Measurements from ENCODE around the gene ARL14.

Gene ARL14

GRCh38 chr3:160641665-160642309 lies 35.2 kb upstream of the ARL14 start:
- FAIRE-seq (no peak), DNase-seq (ENCODE audit: insufficient read length, low spot score) (no peak)
- TF ChIP-seq, protein P1, sequence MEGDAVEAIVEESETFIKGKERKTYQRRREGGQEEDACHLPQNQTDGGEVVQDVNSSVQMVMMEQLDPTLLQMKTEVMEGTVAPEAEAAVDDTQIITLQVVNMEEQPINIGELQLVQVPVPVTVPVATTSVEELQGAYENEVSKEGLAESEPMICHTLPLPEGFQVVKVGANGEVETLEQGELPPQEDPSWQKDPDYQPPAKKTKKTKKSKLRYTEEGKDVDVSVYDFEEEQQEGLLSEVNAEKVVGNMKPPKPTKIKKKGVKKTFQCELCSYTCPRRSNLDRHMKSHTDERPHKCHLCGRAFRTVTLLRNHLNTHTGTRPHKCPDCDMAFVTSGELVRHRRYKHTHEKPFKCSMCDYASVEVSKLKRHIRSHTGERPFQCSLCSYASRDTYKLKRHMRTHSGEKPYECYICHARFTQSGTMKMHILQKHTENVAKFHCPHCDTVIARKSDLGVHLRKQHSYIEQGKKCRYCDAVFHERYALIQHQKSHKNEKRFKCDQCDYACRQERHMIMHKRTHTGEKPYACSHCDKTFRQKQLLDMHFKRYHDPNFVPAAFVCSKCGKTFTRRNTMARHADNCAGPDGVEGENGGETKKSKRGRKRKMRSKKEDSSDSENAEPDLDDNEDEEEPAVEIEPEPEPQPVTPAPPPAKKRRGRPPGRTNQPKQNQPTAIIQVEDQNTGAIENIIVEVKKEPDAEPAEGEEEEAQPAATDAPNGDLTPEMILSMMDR (IDR thresholded peaks at IDR 0.05; ENCODE audit: insufficient read depth, missing control alignments), result no peak

- DNase-seq (ENCODE audit: insufficient read length, low spot score) (no peak), FAIRE-seq (no peak)
- TF ChIP-seq, protein P1 (IDR thresholded peaks at IDR 0.05; ENCODE audit: insufficient read depth, missing control alignments), result no peak
Observed at GRCh38 chr3:160643994-160644393, 33.0 kb upstream of the ARL14 start.

DNA sequence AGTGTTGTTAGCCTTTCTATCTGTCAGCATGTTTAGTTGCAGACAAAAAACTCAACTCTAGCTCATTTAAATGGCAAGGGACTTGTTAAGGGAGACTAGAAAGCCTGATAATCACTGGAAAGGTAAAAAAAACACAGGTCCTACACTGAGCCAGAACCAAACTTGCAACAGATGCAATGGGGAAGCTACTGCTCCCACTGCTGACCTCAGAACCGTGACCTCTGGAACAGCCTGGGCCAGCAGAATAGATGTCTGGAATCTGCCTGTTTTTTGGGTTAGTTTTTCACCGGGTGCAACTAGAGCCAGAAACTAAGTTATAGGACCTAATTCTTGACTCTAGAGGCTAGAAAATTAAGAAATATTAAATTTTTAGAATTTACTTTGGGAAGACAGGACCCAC lies 32.5 kb upstream of the ARL14 start:
- FAIRE-seq (no peak), DNase-seq (ENCODE audit: insufficient read length, low spot score) (no peak)
- TF ChIP-seq, protein P1 (IDR thresholded peaks at IDR 0.05; ENCODE audit: insufficient read depth, missing control alignments), result no peak

DNA sequence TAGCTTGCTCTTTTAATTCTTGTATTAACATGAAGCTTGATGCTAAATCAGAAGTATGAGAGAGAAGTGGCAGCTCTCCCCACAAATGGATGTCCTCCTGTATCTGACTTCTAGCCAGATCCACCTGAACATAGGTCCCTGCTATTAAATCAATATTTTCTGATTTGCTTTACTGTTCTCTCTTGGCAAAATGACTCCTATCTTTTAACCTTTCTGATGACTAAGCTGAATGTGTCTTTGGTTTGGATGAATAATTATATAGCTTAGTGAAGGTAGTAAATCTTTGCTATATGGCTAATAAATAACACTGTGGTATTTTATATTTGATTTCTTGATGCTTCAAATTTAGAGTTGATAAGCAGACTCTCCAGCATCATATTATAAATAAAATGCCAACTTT lies 28.3 kb upstream of the ARL14 start:
- no peak for FAIRE-seq
- TF ChIP-seq, protein P1 (IDR thresholded peaks at IDR 0.05; ENCODE audit: insufficient read depth, missing control alignments), result no peak
- no peak for DNase-seq (ENCODE audit: insufficient read length, low spot score)

DNA sequence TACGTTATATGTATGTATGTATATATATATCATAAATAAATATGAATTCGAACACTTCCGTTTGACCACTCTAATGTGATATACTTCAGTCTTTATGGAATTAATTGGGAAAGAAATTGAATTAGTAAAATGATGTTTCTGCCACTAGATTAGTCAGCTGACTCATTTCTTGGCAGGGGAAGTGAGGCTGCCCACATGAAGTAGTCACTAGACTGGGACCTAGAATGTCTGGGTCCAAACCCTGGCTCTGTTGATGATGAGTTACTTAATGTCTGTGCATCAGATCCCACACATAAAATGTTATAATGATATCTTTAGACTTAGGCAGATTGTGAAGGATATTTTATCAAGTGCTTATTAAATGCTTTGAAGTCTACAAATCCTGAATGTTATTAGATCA lies 27.4 kb upstream of the ARL14 start:
- no peak for FAIRE-seq
- TF ChIP-seq, protein P1 (IDR thresholded peaks at IDR 0.05; ENCODE audit: insufficient read depth, missing control alignments), result no peak
- DNase-seq (ENCODE audit: insufficient read length, low spot score), result no peak

DNA sequence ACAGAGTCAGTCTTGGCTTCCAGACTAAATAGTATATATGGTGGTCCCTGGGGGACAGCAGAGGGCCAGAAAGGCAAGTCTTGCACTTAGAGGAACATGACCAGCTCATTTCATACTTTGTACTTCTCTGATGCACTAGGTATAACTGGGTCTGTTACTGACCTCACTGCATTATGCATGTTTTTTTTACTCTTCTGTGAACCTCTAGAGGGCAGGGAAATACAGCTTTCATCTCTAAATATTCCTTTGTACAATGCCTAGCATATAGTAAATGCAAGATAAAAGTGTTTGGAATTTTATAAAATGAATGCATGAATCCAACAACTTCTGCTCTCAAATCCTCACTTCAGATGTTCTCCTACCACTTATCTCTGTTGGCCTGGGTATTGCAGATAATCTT lies 23.4 kb upstream of the ARL14 start:
- DNase-seq (ENCODE audit: insufficient read length, low spot score), result no peak
- no peak for FAIRE-seq
- TF ChIP-seq, protein P1 (IDR thresholded peaks at IDR 0.05; ENCODE audit: insufficient read depth, missing control alignments), result no peak

- DNase-seq (ENCODE audit: insufficient read length, low spot score), result no peak
- FAIRE-seq, result no peak
- TF ChIP-seq, protein P1 (IDR thresholded peaks at IDR 0.05; ENCODE audit: insufficient read depth, missing control alignments), result no peak
Observed at GRCh38 chr3:160660902-160661301, 16.1 kb upstream of the ARL14 start.
